Esophagus squamous epithelium (tissue), 4 donors: ENCODE results near the gene TH.

Experiments used
- POLR2A ChIP-seq, 4 donors: fragments of 450-650 bp; IDR thresholded peaks; one replicate each; pipeline ENCODE4 v1.6.1; 2017; ENCODE audit warnings: antibody characterized with exemption in 4 of 4, mild to moderate bottlenecking in 4 of 4, moderate library complexity in 3 of 4
- TF ChIP-seq, protein P1 (sequence below), 6 experiments: fragments of 450-650 bp in 4 of 6; fragments of 200-600 bp in 2 of 6; sonication (generic) in 2 of 6; IDR thresholded peaks; one replicate each; pipeline ENCODE4 v1.5.1; 2016 to 2019; ENCODE audit warnings: antibody characterized with exemption in 6 of 6, mild to moderate bottlenecking in 4 of 6, moderate library complexity in 4 of 6

DNA sequence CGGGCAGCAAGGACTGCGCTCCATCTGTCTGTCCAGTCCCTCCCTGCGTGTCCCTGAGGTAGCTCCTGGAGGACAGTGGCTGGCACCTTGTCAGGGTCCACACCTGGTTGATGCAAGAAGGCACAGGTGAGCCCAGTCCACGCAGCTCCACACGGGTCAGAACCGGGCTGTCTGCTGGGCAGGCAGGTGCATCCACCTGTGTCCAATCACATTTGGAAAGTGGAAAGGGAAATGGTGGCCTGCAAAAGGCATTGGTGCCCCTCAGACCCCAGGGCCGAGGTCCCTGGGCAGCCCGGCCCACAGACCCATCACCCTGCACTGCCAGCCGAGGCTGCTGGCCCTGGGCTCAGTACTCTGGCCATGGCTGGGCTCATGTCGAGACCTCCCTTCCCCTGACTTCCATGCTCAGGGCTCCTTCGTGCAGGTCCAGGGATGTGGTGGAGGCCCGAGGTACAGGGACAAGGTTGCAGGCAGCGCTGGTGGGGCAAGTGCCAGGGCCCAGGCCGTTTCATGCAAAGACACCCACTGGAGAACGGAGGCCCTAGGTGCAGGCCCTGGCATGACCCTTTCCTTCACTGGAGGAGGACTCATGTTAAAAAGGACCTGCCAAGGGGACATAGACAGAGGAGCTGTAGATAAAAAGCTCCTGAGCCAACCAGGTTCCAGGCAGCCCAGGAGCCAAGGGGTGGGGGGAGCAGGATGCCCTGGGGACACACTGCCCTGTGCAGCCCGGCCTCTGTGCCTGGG is 38.9 kb upstream of the TH start:
- TF ChIP-seq, protein P1, sequence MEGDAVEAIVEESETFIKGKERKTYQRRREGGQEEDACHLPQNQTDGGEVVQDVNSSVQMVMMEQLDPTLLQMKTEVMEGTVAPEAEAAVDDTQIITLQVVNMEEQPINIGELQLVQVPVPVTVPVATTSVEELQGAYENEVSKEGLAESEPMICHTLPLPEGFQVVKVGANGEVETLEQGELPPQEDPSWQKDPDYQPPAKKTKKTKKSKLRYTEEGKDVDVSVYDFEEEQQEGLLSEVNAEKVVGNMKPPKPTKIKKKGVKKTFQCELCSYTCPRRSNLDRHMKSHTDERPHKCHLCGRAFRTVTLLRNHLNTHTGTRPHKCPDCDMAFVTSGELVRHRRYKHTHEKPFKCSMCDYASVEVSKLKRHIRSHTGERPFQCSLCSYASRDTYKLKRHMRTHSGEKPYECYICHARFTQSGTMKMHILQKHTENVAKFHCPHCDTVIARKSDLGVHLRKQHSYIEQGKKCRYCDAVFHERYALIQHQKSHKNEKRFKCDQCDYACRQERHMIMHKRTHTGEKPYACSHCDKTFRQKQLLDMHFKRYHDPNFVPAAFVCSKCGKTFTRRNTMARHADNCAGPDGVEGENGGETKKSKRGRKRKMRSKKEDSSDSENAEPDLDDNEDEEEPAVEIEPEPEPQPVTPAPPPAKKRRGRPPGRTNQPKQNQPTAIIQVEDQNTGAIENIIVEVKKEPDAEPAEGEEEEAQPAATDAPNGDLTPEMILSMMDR (IDR thresholded peaks at IDR 0.05) = no peak
- TF ChIP-seq POLR2A (IDR thresholded peaks at IDR 0.05) = no peak
